Stimulated activated CD4-positive, alpha-beta T cell treated with anti-CD3 and anti-CD28 coated beads, Interleukin-2, amount 100 ng/mL, for 48 hours (primary cell): ENCODE data around the gene WASL.

Experiments used
- DNase-seq, 2 donors: peaks; one replicate each; pipeline ENCODE4 v3.0.0-alpha.2; 2020

Gene WASL

GRCh38 chr7:123687161-123687560 is 61.6 kb downstream of the WASL start:
- DNase-seq: no peak

- DNase-seq: no peak
These were observed 66.1 kb downstream of the WASL start for GRCh38 chr7:123682690-123683089.

- no peak for DNase-seq
These were observed 67.2 kb downstream of the WASL start for GRCh38 chr7:123681561-123681960.

- no peak for DNase-seq
These were observed 68.2 kb downstream of the WASL start for GRCh38 chr7:123680580-123680979.

- no peak for DNase-seq
These were observed 69.2 kb downstream of the WASL start for GRCh38 chr7:123679614-123680013.

GRCh38 chr7:123677061-123677715 is 71.6 kb downstream of the WASL start:
- no peak for DNase-seq

- no peak for DNase-seq
These were observed 73.7 kb downstream of the WASL start for GRCh38 chr7:123675181-123675473.

- no peak for DNase-seq
These were observed 74.2 kb downstream of the WASL start for GRCh38 chr7:123674399-123675180.

GRCh38 chr7:123673752-123674398 is 74.9 kb downstream of the WASL start:
- no peak for DNase-seq

GRCh38 chr7:123673137-123673732 is 75.6 kb downstream of the WASL start:
- DNase-seq: no peak

GRCh38 chr7:123669485-123669884 is 79.3 kb downstream of the WASL start:
- no peak for DNase-seq

- no peak for DNase-seq
These were observed 82.3 kb downstream of the WASL start for GRCh38 chr7:123666492-123666891.

- no peak for DNase-seq
These were observed 82.9 kb downstream of the WASL start for GRCh38 chr7:123665896-123666295.

GRCh38 chr7:123665157-123665556 is 83.6 kb downstream of the WASL start:
- no peak for DNase-seq

- no peak for DNase-seq
These were observed 85.6 kb downstream of the WASL start for GRCh38 chr7:123663200-123663599.

GRCh38 chr7:123662755-123663154 is 86.0 kb downstream of the WASL start:
- DNase-seq: no peak

GRCh38 chr7:123662293-123662692 is 86.5 kb downstream of the WASL start:
- DNase-seq: no peak

GRCh38 chr7:123661765-123662164 is 87.0 kb downstream of the WASL start:
- DNase-seq: no peak

- DNase-seq: no peak
These were observed 88.1 kb downstream of the WASL start for GRCh38 chr7:123660514-123661354.

- DNase-seq: no peak
These were observed 90.8 kb downstream of the WASL start for GRCh38 chr7:123658023-123658422.

GRCh38 chr7:123657304-123657685 is 91.5 kb downstream of the WASL start:
- DNase-seq: no peak

- no peak for DNase-seq
These were observed 92.1 kb downstream of the WASL start for GRCh38 chr7:123656544-123657303.
